K562 (cell line): ENCODE measurements around the gene BORCS5.

Source experiments
- AFF1 ChIP-seq, 2 experiments: fragments of 450-650 bp; IDR thresholded peaks; 2 replicates each; pipeline ENCODE4 v1.6.1; 2018; ENCODE audit warnings: mild to moderate bottlenecking in 2 of 2, low read depth in 1 of 2; ENCODE audit not compliant: partially characterized antibody in 2 of 2
- ATF3 ChIP-seq, 2 experiments: fragments of 450-650 bp in 1 of 2; sonication (generic) in 1 of 2; formaldehyde crosslinking in 1 of 2; IDR thresholded peaks in 1 of 2; conservative IDR thresholded peaks in 1 of 2; 2 replicates each; pipeline versions ENCODE4 v1.6.1 to v1.8.1; 2016 to 2023; ENCODE audit warnings: mild to moderate bottlenecking in 2 of 2, moderate library complexity in 2 of 2, inconsistent platforms in 1 of 2, missing genetic modification reagents in 1 of 2
- BRF2 ChIP-seq: IDR thresholded peaks from 3 replicates; pipeline ENCODE4 v1.6.1; 2011; ENCODE audit warnings: borderline replicate concordance, mild to moderate bottlenecking; ENCODE audit not compliant: insufficient read length, insufficient read depth
- CREM ChIP-seq: IDR thresholded peaks from 2 replicates; pipeline ENCODE4 v1.6.1; 2014; ENCODE audit warnings: antibody characterized with exemption, low read depth
- CTCF ChIP-seq, 3 experiments: IDR thresholded peaks in 2 of 3; conservative IDR thresholded peaks in 1 of 3; 2 replicates each; pipeline ENCODE4 v1.5.1; 2011 to 2012; ENCODE audit warnings: low read length in 3 of 3, mild to moderate bottlenecking in 3 of 3, control low read depth in 2 of 3, improper control_type of control experiment in 1 of 3, inconsistent platforms in 1 of 3, low read depth in 1 of 3, mixed read lengths in 1 of 3, moderate library complexity in 1 of 3; ENCODE audit not compliant: insufficient read depth in 2 of 3
- EP300 ChIP-seq: IDR thresholded peaks from 2 replicates; pipeline ENCODE4 v1.6.1; 2012; ENCODE audit warnings: low read length, improper control_type of control experiment
- POLR2A ChIP-seq: fragments of 450-650 bp; conservative IDR thresholded peaks from 2 replicates; pipeline ENCODE4 v1.6.1; 2016
- POLR2G ChIP-seq: fragments of 200-400 bp; formaldehyde crosslinking; IDR thresholded peaks from 2 replicates; pipeline ENCODE4 v1.6.1; 2017; ENCODE audit warnings: low read depth, mild to moderate bottlenecking, antibody characterized with exemption, low read length, moderate library complexity
- SMC3 ChIP-seq: conservative IDR thresholded peaks from 2 replicates; pipeline ENCODE4 v1.6.1; 2011; ENCODE audit warnings: low read depth, low read length, improper control_type of control experiment; ENCODE audit not compliant: insufficient read depth
- ZNF518B ChIP-seq: fragments of 250-450 bp; sonication (Bioruptor Pico); IDR thresholded peaks from 2 replicates; pipeline ENCODE4 v1.5.0; 2021; ENCODE audit warnings: mild to moderate bottlenecking, moderate library complexity
- ZNF75A ChIP-seq: fragments of 450-650 bp; formaldehyde crosslinking; IDR thresholded peaks from 2 replicates; pipeline ENCODE4 v1.4.0; 2020; ENCODE audit warnings: mild to moderate bottlenecking

GRCh38 chr12:12440784-12441428 lies 84.0 kb downstream of the BORCS5 start:
- no peak for TF ChIP-seq EP300
- no peak for TF ChIP-seq ZNF518B
- no peak for TF ChIP-seq AFF1 (IDR thresholded peaks at IDR 0.05; ENCODE audit: low read depth in 1 of 2, partially characterized antibody in 2 of 2)
- TF ChIP-seq CTCF (IDR thresholded peaks at IDR 0.05 in 2 of 3, conservative IDR thresholded peaks at IDR 0.05 in 1 of 3; ENCODE audit: insufficient read depth in 2 of 3, low read depth in 1 of 3, low read length in 3 of 3) = no peak
- no peak for TF ChIP-seq ATF3 (IDR thresholded peaks at IDR 0.05)
- TF ChIP-seq ATF3 (CRISPR knock-in tag; conservative IDR thresholded peaks at IDR 0.05) = no peak
- TF ChIP-seq POLR2A = no peak
- TF ChIP-seq CREM = no peak
- TF ChIP-seq SMC3 = no peak
- no peak for TF ChIP-seq BRF2
- no peak for TF ChIP-seq ZNF75A (CRISPR knock-in tag)
- no peak for TF ChIP-seq POLR2G
